ENCODE measurements around the gene PPDPF. TPM values are rescaled to one million over a fixed set of nuclear protein-coding genes. Genes with fewer than 3 reads are reported as not detected.

Gene PPDPF
- total RNA-seq, 1 donor from 2014 or later, result 242 TPM

DNA sequence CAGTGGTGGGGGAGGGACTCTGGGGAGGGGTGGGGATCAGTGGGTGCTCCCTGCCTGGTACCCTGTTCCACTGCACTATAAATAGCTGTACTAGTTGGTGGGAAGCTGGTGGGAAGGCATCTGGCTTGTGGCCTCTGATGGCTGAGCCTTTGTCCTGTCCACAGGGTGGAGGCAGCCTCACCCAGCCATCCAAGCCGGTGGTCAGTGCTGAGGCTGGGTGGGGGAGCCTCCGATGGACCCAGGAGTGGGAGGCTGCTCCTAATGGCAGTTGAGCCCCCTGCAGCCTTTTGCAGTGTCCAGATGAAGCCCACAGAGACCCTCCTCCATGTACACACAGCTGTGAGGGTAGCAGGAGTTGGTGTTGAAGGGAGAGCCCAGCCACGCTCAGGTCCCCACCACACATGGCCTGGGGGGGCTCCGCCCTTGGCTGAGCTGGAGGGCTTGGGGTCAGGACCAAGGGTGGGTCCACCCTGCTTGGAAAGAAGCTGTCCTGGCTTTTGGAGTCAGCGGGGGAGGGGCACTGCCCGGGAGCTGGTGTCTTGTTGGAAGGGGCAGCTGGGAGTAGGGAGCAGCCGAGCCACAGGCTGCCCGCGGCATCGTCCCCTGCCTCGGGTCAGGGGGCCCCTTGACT lies 2.5 kb downstream of the PPDPF start:
- peaks cover 0 to 17% of the 10 kb centered on the region in 2 donors for H3K36me3 ChIP-seq
- intact Hi-C loops (cut with DNase I), result loop anchor here (5.0 kb wide), 3 partner anchors 49 to 459 kb away; partner anchors contain the start of genes HELZ2, PRPF6 and UCKL1
- TF ChIP-seq, protein P1, sequence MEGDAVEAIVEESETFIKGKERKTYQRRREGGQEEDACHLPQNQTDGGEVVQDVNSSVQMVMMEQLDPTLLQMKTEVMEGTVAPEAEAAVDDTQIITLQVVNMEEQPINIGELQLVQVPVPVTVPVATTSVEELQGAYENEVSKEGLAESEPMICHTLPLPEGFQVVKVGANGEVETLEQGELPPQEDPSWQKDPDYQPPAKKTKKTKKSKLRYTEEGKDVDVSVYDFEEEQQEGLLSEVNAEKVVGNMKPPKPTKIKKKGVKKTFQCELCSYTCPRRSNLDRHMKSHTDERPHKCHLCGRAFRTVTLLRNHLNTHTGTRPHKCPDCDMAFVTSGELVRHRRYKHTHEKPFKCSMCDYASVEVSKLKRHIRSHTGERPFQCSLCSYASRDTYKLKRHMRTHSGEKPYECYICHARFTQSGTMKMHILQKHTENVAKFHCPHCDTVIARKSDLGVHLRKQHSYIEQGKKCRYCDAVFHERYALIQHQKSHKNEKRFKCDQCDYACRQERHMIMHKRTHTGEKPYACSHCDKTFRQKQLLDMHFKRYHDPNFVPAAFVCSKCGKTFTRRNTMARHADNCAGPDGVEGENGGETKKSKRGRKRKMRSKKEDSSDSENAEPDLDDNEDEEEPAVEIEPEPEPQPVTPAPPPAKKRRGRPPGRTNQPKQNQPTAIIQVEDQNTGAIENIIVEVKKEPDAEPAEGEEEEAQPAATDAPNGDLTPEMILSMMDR (IDR thresholded peaks at IDR 0.05), result no peak
- H3K27ac ChIP-seq, result no peak overlapping the region
- H3K27me3 ChIP-seq, result no peaks in the 10 kb centered on the region
- peaks cover 16 to 18% of the 10 kb centered on the region in 2 donors for H3K4me1 ChIP-seq
- no peaks in the 10 kb centered on the region for H3K9me3 ChIP-seq
- H3K4me3 ChIP-seq, result no peak overlapping the region
- no peak for DNase-seq (ENCODE audit: low spot score in 2 of 2)

DNA sequence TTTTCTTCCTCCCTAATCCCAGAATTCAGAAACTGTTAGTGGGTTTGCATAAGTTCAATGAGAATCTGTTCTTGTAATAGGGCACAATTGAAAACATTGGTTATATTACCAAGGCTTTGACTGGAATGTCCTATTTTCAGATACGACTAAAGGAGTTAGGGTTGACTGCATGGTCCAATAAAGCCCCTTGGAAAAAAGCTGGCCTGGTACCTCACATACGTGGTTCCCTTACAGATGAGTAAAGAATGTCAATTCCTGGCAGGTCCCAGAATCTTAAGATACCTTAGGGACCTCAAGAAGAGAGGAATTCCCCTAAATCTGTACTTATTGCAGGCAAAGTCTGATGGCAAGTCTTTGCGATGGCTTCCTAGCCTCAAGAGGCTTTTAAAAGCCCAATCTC lies 4.6 kb downstream of the PPDPF start:
- no peak overlapping the region for H3K4me3 ChIP-seq
- intact Hi-C loops (cut with DNase I), result no loop called here
- no peak overlapping the region for H3K27ac ChIP-seq
- H3K36me3 ChIP-seq, result peaks cover 0 to 17% of the 10 kb centered on the region in 2 donors
- peaks cover 13 to 14% of the 10 kb centered on the region in 2 donors for H3K4me1 ChIP-seq
- no peak for DNase-seq (ENCODE audit: low spot score in 2 of 2)
- H3K27me3 ChIP-seq, result no peaks in the 10 kb centered on the region
- TF ChIP-seq, protein P1 (IDR thresholded peaks at IDR 0.05), result no peak
- H3K9me3 ChIP-seq, result no peaks in the 10 kb centered on the region

DNA sequence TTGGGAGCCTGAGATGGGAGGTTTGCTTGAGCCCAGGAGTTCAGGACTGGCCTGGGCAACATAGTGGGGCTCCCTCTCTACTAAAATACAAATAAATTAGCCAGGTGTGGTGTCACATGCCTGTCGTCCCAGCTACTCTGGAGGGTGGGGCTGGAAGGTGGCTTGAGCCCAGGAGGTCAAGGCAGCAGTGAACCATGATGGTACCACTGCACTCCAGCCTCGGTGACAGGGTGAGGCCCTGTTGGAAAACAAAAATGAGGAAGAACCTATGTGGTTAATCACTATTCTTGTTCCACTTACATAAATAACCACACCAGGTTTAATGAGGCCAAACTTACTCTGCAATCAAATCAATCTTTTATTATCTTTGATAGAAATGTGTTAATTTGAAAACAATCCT lies 5.4 kb downstream of the PPDPF start:
- no peak for DNase-seq (ENCODE audit: low spot score in 2 of 2)
- Histone ChIP-seq H3K27me3 (no peaks in the 10 kb centered on the region), H3K9me3 (no peaks in the 10 kb centered on the region), H3K4me3 (no peak overlapping the region), H3K4me1 (peaks cover 13 to 14% of the 10 kb centered on the region in 2 donors), H3K36me3 (peaks cover 0 to 17% of the 10 kb centered on the region in 2 donors), H3K27ac (no peak overlapping the region)
- TF ChIP-seq, protein P1 (IDR thresholded peaks at IDR 0.05), result no peak
- intact Hi-C loops (cut with DNase I), result no loop called here

DNA sequence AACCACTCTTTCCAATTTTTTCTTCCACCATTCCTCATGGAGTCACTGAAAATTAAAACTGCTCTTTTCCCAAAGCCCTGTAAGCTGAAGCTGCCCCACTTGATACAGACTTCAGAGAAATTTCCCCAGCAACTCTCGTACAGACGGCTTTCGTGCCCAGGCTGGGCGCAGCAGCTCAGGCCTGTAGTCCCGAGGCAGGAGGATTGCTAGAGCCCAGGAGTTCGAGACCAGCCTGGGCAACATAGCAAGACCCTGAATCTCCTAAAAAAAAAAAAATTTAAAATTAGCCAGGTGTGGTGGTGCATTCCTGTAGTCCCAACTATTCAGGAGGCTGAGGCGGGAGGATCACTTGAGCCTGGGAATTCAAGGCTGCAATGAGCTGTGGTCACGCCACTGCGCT lies 6.6 kb downstream of the PPDPF start:
- no peak overlapping the region for H3K4me3 ChIP-seq
- TF ChIP-seq, protein P1 (IDR thresholded peaks at IDR 0.05), result no peak
- H3K27me3 ChIP-seq, result no peaks in the 10 kb centered on the region
- intact Hi-C loops (cut with DNase I), result no loop called here
- H3K4me1 ChIP-seq, result peaks cover 4% of the 10 kb centered on the region in 2 donors
- no peak overlapping the region for H3K27ac ChIP-seq
- no peak for DNase-seq (ENCODE audit: low spot score in 2 of 2)
- no peaks in the 10 kb centered on the region for H3K9me3 ChIP-seq
- H3K36me3 ChIP-seq, result peaks cover 0 to 13% of the 10 kb centered on the region in 2 donors

DNA sequence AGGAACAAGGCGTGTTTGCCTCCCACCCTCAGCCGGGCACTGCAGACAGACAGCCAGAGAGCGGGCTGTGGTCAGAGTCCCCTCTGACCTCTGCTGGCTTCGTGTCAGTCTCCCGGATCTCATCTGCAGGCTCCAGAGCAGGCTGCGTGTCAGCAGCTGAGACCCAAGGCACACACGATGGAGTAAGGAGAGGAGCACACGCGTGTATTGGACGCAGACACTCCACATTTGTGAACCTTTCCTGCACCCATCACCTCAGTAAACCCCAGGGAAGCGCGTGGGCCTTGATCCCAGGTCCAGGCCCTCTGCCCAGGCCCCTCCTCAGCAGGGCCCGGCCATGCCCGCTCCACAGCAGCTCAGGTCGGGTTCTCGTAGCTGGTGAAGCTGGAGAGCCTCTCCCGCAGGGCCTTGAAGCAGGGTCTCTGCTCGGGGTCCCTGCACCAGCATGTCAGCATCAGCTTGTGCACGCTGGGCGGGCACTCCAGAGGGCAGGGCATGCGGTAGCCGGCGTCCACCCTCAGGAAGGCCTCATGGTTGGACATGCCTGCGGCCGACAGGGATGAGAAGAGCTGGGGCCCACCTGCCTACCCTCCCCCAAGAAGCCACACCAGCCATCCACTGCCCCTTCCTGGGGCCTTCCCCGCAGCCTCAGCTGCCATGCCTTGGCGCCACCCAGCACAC lies 8.8 kb downstream of the PPDPF start:
- H3K9me3 ChIP-seq, result no peaks in the 10 kb centered on the region
- no peaks in the 10 kb centered on the region for H3K36me3 ChIP-seq
- H3K27me3 ChIP-seq, result no peaks in the 10 kb centered on the region
- H3K4me3 ChIP-seq, result no peak overlapping the region
- no peak for DNase-seq (ENCODE audit: low spot score in 2 of 2)
- H3K27ac ChIP-seq, result no peak overlapping the region
- no peaks in the 10 kb centered on the region for H3K4me1 ChIP-seq
- intact Hi-C loops (cut with DNase I), result no loop called here
- TF ChIP-seq, protein P1 (IDR thresholded peaks at IDR 0.05), result no peak
